ENCODE measurements around the gene EIF1AX. TPM values are rescaled to one million over a fixed set of nuclear protein-coding genes. Genes with fewer than 3 reads are reported as not detected.

The EIF1AX gene, protein sequence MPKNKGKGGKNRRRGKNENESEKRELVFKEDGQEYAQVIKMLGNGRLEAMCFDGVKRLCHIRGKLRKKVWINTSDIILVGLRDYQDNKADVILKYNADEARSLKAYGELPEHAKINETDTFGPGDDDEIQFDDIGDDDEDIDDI
- total RNA-seq (2021) (77.3 TPM in 2 replicates), Bru-seq, nascent RNA (percentile 94 among the genes with signal in this experiment), BruChase-seq, experiment 1, labeled RNA remaining after a 2-hour chase (percentile 91 among the genes with signal in this experiment), BruChase-seq, experiment 2, labeled RNA remaining after a 6-hour chase (percentile 98 among the genes with signal in this experiment)
- long read RNA-seq, full-length matches to known transcripts, result 91 of 104 reads
- long read RNA-seq, partial matches to known transcripts, result 3 of 104 reads
- long read RNA-seq, other reads (novel, unspliced or antisense), result 10 of 104 reads

DNA sequence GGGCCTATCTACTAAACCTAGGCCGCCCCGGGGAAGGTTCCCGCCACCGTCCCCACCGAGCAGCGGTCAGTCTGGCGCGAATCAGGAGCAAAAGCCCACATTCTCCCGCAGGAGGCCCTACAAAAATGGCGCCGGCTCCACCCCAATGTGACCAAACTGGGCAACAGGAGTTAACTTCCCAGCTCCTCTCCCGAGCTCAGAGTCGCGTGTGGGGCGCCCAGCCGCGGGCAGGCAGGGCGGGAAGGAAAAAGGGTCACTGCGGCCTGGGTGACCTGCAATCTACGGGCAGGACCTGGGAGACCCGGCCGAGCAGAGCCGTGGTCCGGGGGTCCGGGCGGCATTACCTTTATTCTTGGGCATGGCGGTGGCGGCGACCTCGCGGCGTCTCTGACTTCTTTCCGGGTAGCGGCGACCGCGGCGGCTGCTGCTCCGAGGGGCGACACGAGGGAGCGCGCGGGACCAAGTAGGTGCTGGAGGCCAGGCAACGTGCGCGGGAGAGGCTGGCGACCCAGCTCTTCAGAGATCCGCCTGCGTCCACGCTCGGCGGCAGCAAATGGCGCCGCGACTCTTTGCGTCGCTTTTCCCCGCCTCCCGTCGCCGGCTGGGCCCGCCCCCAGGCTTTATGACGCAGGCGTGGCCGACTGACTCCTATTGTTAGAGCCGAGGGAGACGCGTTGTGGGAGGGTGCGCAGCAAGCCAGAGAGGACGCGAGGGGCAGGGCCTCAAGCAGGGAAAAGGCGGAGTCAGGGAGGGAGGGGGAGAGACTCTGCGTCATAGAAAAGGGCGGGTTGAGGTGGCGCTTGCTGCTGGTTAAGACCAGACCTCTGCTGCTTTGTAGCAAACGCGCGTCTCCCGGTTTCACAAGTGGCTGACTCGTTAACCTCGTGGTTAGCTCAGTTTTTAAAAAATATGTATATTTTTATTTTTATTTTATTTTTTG is at the start of gene EIF1AX:
TSS of gene EIF1AX (minus strand) at position 558 of the 940 bp plus-strand sequence. CDS start at position 360, 198 bp downstream.
- Histone ChIP-seq H3K9me3 (ENCODE audit: insufficient read depth, low read depth) (no peaks in the 10 kb centered on the region), H3K9me2 (ENCODE audit: insufficient read depth) (no peaks in the 10 kb centered on the region), H3K27me3 (ENCODE audit: insufficient read depth, low read depth) (no peaks in the 10 kb centered on the region), H4K20me1 (ENCODE audit: insufficient read depth) (peaks cover 26% of the 10 kb centered on the region), H3K4me1 (replicated peaks; ENCODE audit: insufficient read depth) (peaks cover 13% of the 10 kb centered on the region), H3K4me2 (peak within 1 kb of the TSS; percentile 87), H3F3A (ENCODE audit: insufficient read depth, low read depth) (no peaks in the 10 kb centered on the region; the same call in 1 of the 2 replicates), H3K27ac (peak within 1 kb of the TSS; percentile 61), H2AFZ (peak within 1 kb of the TSS; percentile 87), H3K4me3 (peak within 1 kb of the TSS; percentile 95), H3K36me3 (ENCODE audit: low read depth) (peaks cover 14% of the 10 kb centered on the region), H3K79me2 (ENCODE audit: low read depth) (peaks cover 45% of the 10 kb centered on the region)
- ChIA-PET POLR2A (ENCODE audit: unreplicated experiment) (interaction anchor here (0.6 to 0.7 kb wide), 3 partner anchors 41 to 1348 kb away, joined by 3 to 4 read pairs (median 4); no protein-coding TSS in a partner anchor), CTCF (no interaction called here)
- intact Hi-C loops (cut with micrococcal nuclease; ENCODE audit: unreplicated experiment), result loop anchor here (5.0 kb wide), 3 partner anchors 126 to 376 kb away; partner anchors contain the start of gene RPS6KA3
- peak; percentile 90 to 96 for DNase-seq
- BruUV-seq (replicated peaks), result TSS peak; percentile 58
- TF ChIP-seq, protein P1, sequence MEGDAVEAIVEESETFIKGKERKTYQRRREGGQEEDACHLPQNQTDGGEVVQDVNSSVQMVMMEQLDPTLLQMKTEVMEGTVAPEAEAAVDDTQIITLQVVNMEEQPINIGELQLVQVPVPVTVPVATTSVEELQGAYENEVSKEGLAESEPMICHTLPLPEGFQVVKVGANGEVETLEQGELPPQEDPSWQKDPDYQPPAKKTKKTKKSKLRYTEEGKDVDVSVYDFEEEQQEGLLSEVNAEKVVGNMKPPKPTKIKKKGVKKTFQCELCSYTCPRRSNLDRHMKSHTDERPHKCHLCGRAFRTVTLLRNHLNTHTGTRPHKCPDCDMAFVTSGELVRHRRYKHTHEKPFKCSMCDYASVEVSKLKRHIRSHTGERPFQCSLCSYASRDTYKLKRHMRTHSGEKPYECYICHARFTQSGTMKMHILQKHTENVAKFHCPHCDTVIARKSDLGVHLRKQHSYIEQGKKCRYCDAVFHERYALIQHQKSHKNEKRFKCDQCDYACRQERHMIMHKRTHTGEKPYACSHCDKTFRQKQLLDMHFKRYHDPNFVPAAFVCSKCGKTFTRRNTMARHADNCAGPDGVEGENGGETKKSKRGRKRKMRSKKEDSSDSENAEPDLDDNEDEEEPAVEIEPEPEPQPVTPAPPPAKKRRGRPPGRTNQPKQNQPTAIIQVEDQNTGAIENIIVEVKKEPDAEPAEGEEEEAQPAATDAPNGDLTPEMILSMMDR (conservative IDR thresholded peaks at IDR 0.05), result no peak
- no peak for TF ChIP-seq EZH2 (IDR thresholded peaks at IDR 0.05; ENCODE audit: low read depth)

DNA sequence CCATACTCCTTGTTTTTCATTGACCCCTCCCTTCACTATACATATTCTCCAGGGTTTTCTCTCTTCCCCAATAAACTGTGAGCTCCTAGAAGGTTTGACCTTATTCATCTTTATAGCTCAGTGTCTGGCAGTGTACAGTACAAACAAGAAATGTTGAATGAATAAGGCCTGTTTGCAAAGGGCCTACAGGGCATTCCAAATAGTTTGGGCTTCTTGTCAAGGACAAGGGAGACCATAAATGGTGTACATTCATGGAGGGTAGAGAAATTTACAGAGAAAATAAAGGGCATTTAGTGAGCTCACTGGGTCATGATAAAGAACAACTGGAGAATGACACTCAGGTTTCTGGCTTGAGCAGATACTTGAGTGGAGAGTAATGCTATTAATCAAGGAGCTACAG is 47.5 kb upstream of the EIF1AX start:
- H3K27me3 ChIP-seq (ENCODE audit: insufficient read depth, low read depth), result no peaks in the 10 kb centered on the region
- no peaks in the 10 kb centered on the region for H3K4me1 ChIP-seq (replicated peaks; ENCODE audit: insufficient read depth)
- H3K79me2 ChIP-seq (ENCODE audit: low read depth), result no peaks in the 10 kb centered on the region
- H3K27ac ChIP-seq, result no peak overlapping the region
- DNase-seq, result no peak
- H4K20me1 ChIP-seq (ENCODE audit: insufficient read depth), result no peaks in the 10 kb centered on the region
- POLR2A ChIA-PET (ENCODE audit: unreplicated experiment), result no interaction called here
- TF ChIP-seq EZH2 (IDR thresholded peaks at IDR 0.05; ENCODE audit: low read depth), result no peak
- TF ChIP-seq, protein P1 (conservative IDR thresholded peaks at IDR 0.05), result no peak
- no peaks in the 10 kb centered on the region for H3K9me3 ChIP-seq (ENCODE audit: insufficient read depth, low read depth)
- no peaks in the 10 kb centered on the region for H3K9me2 ChIP-seq (ENCODE audit: insufficient read depth)
- H3K36me3 ChIP-seq (ENCODE audit: low read depth), result no peaks in the 10 kb centered on the region
- no peaks in the 10 kb centered on the region for H3F3A ChIP-seq (ENCODE audit: insufficient read depth, low read depth)
- BruUV-seq (replicated peaks), result no TSS peak
- H2AFZ ChIP-seq, result no peak overlapping the region
- no peak overlapping the region for H3K4me2 ChIP-seq
- CTCF ChIA-PET, result no interaction called here
- intact Hi-C loops (cut with micrococcal nuclease; ENCODE audit: unreplicated experiment), result no loop called here
- no peak overlapping the region for H3K4me3 ChIP-seq

DNA sequence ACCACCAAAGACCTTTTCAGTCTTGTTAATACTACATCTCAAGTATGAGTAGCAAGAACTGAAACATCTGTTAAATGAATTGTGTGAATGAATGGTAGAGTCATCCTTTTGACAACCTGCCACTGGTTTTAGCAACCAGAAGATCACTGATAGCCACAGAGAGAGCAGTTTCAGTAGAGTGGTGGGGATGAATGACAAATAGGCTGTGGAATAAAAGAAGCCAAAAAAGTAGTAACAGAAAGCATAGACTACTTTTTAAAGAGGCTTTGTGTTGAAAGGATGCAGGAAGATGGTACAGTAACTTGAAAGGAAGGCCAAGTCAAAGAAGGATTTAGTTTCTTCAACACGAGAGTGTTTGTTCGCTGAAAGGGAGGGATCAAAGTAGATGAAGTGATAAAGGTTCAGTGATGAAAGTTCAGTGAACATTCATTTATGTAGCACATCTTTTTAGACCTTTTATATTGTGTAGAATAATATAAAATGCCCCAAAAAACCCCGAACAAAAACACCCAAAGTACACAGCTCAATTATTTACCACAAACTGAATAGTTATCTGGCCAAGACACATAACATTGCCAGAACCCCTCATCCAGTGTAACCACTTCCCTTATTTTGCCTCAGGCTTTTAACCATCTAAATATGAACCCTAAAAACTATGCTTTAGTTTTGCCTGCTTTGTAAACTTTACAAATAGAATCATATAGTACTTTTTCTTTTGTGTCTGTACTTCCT is 40.1 kb upstream of the EIF1AX start:
- Histone ChIP-seq H3K4me2 (no peak overlapping the region), H3K27me3 (ENCODE audit: insufficient read depth, low read depth) (no peaks in the 10 kb centered on the region), H4K20me1 (ENCODE audit: insufficient read depth) (no peaks in the 10 kb centered on the region), H3F3A (ENCODE audit: insufficient read depth, low read depth) (no peaks in the 10 kb centered on the region), H3K9me3 (ENCODE audit: insufficient read depth, low read depth) (no peaks in the 10 kb centered on the region), H3K9me2 (ENCODE audit: insufficient read depth) (no peaks in the 10 kb centered on the region), H2AFZ (no peak overlapping the region), H3K4me1 (replicated peaks; ENCODE audit: insufficient read depth) (no peaks in the 10 kb centered on the region), H3K27ac (no peak overlapping the region), H3K79me2 (ENCODE audit: low read depth) (no peaks in the 10 kb centered on the region), H3K4me3 (no peak overlapping the region), H3K36me3 (ENCODE audit: low read depth) (no peaks in the 10 kb centered on the region)
- BruUV-seq (replicated peaks), result no TSS peak
- POLR2A ChIA-PET (ENCODE audit: unreplicated experiment), result no interaction called here
- no peak for DNase-seq
- no peak for TF ChIP-seq EZH2 (IDR thresholded peaks at IDR 0.05; ENCODE audit: low read depth)
- TF ChIP-seq, protein P1 (conservative IDR thresholded peaks at IDR 0.05), result no peak
- intact Hi-C loops (cut with micrococcal nuclease; ENCODE audit: unreplicated experiment), result no loop called here
- CTCF ChIA-PET, result no interaction called here
